Umbilical cord (tissue), 2 donors: Measurements from ENCODE around the gene CRIM1. TPM values are rescaled to one million over a fixed set of nuclear protein-coding genes. Genes with fewer than 3 reads are reported as not detected.
A peak's percentile ranks its signal among the peaks of the same experiment; 100 is the strongest.

Source experiments
- DNase-seq: peaks from one replicate; pipeline ENCODE4 v3.0.0-alpha.2; 2015; ENCODE audit warnings: low spot score
- total RNA-seq: library from RNA; depleted of rRNA; stranded (reverse); fragments of >200 nt; gene quantifications from one replicate; pipeline ENCODE4 v1.2.3, GENCODE V29; 2014; ENCODE audit warnings: low replicate concordance; ENCODE audit not compliant: insufficient read depth

CRIM1 gene
- total RNA-seq, 1 donor from 2014 or later, result 344 TPM

DNA sequence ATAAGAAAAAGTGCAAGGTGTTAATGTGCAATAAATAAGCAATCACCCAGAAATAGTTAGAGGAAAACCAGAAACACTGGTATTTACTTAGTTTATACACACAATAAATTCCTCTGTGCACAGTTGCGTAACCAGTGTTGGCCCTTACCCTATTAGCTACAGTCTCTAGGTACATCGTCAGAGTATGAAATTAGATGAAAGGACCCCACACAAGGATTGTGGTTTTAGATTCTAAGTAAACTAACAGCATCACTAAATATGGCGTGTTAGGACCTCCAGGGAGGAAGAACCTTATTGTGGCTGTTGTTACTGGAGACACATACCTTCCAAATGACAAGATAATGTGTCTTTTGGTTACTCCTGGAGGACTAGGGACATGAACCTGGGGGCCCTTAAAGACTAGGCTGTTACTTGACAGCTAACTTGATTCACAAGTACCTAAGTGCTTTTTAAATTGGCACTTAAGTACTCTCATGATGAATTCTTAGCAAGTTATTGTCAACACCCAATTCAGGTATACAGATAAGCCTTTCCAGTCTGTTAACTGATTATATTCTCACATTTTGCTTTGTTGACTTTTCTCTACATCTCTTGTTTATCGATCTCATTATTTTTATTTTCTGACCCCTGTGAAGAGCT lies 127.1 kb downstream of the CRIM1 start:
- no peak for DNase-seq

GRCh38 chr2:36483290-36483689 lies 127.7 kb downstream of the CRIM1 start:
- no peak for DNase-seq

DNA sequence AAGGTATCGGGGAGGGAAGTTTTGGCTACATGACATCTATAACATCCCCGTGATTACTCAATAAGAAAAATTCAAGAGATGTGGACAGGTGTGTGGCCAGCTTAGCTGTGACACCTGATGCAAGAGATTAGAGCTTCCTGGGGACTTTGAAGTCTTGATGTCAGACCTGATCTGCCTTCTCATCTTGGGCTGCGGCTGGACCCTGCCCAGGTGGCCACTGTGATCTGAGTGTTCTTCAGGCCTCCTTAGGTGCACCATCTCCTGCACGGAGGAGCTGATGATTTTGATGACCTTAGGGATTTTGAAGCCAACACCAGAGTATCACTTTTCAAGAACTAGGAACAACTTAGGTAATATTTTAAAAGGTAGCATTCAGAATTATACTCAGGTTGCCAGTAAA lies 128.9 kb downstream of the CRIM1 start:
- no peak for DNase-seq

DNA sequence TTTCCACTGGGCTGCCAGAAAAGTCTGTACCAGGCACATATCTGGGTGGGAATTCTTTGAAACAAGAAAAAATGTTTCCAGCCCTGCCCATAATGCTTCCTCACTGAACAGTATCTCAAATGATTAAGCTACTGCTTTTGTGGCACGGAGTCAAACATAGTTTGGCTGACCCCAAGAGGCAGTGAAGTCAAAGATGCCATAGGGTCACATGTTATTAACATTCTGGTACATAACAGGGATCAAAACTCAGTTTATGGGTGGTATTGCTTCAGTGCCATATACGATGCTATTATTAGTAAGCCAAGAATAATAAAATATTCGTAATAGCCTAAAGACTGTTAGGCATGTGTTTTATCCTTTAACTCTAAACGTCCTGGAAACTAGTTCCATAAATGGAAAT lies 129.9 kb downstream of the CRIM1 start:
- DNase-seq, result peak; percentile 90

DNA sequence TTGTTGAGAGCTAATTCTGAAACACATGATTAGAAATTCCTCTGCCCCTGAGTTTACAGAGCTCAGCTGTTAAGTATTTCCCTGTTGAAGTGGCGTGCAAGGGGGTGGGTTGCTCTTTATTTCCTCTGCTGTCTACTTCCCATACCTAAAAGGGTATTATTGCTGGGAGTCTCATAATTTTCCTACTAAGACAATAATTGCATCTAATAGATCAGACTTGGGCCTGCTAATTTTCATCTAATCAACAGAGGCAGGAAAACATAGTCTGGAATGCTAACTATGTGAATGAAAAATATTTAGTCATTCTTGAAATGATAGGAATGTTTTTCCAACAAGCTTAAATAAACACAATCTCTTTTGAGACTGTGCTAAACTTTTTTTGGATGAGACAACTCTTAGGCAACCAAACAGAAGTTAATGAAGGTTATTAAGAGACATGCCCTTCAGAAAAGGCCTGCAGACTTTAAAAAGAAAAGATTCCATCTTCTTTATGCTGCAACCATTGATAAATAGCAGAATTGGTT lies 131.0 kb downstream of the CRIM1 start:
- peak; percentile 66 for DNase-seq

DNA sequence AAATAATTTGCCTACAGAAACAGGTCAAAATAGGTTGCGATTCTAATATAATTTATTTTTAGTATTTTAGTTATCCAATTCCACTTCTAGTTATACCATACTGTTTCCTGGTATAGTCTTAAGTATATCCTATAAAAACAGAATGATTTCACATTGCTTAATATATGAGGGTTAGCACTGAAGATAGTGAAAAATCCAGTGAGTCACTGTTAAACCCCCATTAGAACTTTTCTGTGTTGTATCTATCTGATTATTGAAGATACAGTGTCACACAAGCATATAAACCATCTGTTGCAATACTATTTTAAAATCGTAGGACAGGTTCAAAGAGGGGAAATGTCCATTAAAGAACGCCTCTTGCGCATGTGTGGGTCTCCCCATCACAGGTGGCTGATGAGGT lies 132.4 kb downstream of the CRIM1 start:
- DNase-seq, result peak; percentile 31

GRCh38 chr2:36489281-36489680 lies 133.7 kb downstream of the CRIM1 start:
- DNase-seq, result peak; percentile 77

DNA sequence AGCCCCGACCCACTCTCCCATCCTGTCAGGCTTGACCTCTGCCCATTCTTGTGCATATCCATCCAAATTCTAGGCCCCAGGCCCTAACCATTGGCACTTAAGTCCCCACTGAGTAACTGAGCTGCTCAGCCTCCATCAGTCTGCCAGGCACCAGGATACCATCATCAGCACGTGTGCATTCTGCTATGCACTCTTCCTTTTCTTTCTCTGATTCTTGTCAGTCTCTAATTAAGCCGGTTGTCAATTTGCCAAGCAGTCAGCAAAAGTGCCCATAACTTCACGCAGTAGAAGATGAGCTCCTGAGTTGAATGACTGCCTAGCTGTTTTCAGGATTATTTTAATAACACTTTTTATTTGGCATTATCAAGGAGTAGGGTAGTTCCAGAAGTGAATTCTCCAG lies 135.2 kb downstream of the CRIM1 start:
- DNase-seq, result no peak

- DNase-seq, result no peak
Observed at GRCh38 chr2:36492216-36492945, 136.8 kb downstream of the CRIM1 start.

- DNase-seq, result no peak
Observed at GRCh38 chr2:36493306-36493705, 137.7 kb downstream of the CRIM1 start.

GRCh38 chr2:36497570-36498163 lies 142.1 kb downstream of the CRIM1 start:
- DNase-seq, result no peak

- DNase-seq, result no peak
Observed at GRCh38 chr2:36499128-36499820, 143.7 kb downstream of the CRIM1 start.

DNA sequence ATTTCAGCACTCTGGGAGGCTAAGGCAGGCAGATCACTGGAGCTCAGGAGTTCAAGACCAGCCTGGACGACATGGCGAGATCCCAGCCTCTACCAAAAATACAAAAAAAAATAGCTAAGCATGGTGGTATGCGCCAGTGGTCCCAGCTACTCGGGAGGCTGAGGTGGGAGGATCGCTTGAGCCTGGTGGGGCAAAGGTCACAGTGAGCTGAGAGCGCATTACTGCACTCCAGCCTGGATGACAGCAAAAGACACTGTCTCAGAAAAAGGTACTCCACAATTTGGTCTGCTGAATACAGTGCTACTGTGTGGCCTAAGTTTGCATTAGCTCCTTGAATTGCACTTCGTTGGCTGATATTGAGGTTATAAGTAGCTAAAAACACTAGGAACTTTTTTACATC lies 144.5 kb downstream of the CRIM1 start:
- DNase-seq, result no peak

DNA sequence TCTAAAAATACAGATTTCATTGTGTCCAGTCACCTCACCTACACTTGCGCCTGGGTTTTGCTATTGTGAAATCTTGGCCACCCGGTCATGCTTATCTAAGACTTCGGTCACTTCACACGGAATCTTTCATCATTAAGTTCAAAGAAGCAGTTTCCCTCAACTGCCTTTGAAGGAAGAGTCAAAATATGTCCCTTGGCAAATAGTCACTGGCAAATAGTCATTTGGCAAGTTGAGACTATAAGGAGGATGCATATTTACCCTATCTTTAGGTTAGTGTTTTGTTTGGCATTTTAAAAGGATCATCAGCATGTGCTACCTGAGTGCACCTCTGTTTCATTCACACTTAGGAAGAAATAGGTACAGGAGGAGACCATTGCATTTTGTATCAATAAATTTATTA lies 146.5 kb downstream of the CRIM1 start:
- DNase-seq, result no peak

- DNase-seq, result peak; percentile 75
Observed at GRCh38 chr2:36507408-36507812, 151.8 kb downstream of the CRIM1 start.

- no peak for DNase-seq
Observed at GRCh38 chr2:36509075-36509474, 153.5 kb downstream of the CRIM1 start.

- no peak for DNase-seq
Observed at GRCh38 chr2:36511858-36512603, 156.5 kb downstream of the CRIM1 start.

- DNase-seq, result peak; percentile 55
Observed at GRCh38 chr2:36512705-36513104, 157.1 kb downstream of the CRIM1 start.

DNA sequence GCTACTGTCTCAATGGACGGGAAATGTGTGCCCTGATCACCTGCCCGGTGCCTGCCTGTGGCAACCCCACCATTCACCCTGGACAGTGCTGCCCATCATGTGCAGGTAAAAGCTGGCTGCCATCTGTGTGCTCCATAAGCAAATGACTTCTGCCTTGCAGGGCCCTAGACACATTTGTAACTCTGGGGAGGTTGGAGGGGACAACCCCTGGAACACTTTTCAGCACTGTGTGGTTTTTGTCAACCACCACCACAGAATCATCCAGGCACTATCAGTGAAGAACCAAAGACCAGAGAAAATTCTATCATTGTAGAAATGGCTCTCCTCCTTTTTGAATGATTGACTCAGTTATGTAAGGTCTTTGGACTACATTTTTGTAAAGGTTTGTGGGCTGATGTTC lies 158.1 kb downstream of the CRIM1 start:
- DNase-seq, result no peak

- no peak for DNase-seq
Observed at GRCh38 chr2:36515538-36515937, 160.0 kb downstream of the CRIM1 start.

DNA sequence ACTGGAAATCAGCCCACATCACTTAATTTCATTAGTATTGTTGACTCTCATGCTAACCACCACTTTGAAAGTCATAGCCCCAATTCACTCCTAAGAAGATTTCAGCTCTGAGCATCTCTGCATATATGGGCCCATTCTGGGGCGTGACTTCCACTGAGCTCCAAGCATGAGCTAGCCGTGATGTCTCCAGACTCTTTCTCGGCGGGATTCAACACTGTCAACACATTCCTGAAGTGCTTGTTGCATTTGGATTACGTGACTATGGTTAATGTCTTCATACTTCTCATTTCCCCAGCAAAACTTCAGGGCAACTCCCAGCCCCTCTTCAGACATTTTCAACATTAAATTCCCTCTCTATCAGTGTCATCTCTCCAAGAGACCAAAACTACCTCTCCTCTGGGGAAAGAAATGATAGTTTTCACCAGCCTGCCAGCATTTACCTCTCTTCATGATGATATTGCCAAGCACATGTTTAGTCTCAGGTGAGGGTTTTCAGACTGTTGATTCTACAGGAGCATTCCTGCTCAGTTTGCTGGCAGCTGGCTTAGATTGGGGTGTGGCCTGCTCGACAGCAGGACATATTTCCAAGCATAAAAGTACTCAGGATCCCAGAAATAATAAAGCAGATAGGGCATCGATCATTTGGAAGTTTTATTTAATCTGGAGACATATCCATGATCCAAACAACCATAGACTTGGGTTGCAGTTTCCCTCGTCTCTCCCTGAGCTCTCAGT lies 160.7 kb downstream of the CRIM1 start:
- DNase-seq, result peak; percentile 64
